Inflammatory macrophage treated with lipopolysaccharide for 4 hours (primary cell): ENCODE measurements around the gene PITRM1.

Source experiments
- DNase-seq: peaks from one replicate; pipeline ENCODE4 v3.0.0-alpha.2; 2020

PITRM1 gene

DNA sequence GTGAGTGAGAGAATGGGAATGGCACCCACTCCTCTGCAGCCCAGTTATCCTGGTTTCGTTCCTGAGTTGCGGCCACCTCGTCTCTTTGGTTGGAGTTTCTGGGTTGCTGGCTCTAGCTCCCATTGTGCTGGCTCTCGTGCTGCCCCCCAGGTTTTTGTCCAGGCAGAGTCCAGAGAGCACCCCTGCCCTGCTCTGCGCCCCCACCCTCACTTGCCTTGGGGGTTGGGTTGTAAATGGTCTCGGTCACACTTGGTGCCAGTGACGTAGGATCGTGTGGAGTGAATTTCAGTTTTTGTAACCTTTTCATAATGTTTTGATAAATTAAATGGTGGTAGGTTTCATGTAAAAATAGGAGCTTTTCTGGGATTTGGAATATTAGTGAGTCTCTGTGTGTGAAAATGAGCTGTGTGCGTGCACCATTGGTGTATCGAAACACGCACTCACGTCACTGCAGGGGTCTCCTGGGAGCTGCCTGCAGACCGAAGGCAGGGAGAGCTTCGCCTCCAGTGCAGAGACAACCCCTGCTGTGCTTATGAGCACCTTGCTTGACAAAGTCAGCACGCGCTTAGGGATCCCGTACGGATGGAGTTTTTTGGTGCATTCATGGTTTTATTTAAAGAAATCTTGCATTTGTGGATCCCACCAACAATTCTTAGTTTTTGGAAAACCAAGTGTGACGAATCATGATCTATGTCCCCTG lies 72.3 kb downstream of the PITRM1 start:
- DNase-seq = no peak

GRCh38 chr10:3099291-3100092 lies 73.1 kb downstream of the PITRM1 start:
- peak; percentile 80 for DNase-seq

GRCh38 chr10:3098689-3099088 lies 73.9 kb downstream of the PITRM1 start:
- no peak for DNase-seq

- DNase-seq = no peak
Measured at GRCh38 chr10:3097160-3097559, 75.4 kb downstream of the PITRM1 start.

DNA sequence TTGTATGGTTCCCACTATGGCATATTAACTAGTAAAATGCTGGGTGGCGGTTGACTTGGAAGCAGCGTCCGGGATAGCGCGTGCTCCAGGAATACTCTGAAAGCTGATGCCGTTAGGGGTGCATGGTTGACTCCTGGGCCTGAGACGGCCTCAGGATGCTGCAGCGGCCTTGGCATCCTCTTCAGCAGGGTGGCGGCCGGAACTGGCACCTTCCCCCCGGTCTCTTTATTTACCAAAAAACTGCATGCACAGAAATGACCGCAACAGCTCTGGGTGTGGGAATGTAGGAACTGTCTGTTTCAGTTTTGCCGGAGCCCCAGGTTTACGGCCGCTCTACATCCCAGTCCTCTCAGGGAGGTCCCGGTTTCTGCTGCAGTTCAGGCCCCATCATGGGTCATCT lies 76.4 kb downstream of the PITRM1 start:
- DNase-seq = peak; percentile 41

DNA sequence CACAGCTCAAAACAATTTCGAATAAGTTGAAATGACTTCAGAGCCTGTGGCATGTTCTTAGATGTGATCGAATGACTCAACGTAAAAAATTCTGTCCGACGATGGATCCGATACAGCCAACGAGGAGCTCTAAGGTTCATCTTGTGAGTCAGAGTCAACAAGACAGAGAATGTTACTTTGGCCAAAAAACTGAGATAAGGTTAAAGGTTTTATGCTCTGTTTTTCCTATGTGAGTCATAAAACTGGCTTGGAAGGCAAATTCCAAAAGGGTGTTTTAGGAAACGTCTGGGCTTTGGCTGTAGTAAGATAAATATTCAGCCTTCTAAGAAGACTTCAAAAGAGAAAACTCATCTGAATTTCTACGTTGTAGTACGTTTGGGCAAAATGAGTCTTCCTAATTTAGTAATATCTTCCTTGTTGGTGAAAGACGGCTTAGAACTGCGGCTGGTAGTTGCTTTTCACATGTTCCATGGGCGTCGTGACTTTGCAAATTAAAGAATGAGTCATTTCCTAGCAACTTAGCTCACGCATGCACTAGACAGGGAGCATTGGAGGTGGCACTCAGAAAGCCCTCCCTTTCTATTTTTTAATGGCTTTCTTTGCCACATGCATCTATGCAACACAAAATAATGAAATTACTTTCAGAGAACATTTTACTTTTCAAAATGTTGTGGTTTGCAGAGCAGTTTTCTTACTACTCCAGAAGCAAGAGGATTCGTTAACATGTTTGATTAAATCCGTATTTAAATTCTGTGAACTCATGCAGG lies 77.0 kb downstream of the PITRM1 start:
- peak; percentile 95 for DNase-seq

DNA sequence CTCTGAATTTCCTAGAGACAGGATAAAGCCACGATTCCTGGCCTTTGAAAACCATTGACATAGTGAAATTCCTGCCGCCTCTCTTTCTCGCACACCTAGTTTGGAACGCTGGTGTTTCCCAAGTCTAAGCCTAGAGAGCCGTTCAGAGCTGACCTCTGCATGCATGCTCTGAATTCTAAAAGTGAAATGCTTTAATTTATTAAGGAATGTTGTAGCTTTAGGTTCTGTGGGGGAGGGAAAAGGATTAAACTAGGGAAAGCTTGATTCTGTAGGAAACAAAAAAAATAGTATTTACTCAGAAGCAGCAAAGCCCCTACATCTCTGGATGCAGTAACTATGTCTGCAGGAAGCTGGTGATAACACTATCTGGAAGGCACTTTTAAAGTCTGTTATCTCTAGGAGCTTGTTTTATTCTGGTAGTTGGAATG lies 78.0 kb downstream of the PITRM1 start:
- no peak for DNase-seq

GRCh38 chr10:3093996-3094395 lies 78.6 kb downstream of the PITRM1 start:
- DNase-seq = no peak

- DNase-seq = no peak
Measured at GRCh38 chr10:3091921-3092320, 80.7 kb downstream of the PITRM1 start.

GRCh38 chr10:3090914-3091787 lies 81.4 kb downstream of the PITRM1 start:
- DNase-seq = no peak

DNA sequence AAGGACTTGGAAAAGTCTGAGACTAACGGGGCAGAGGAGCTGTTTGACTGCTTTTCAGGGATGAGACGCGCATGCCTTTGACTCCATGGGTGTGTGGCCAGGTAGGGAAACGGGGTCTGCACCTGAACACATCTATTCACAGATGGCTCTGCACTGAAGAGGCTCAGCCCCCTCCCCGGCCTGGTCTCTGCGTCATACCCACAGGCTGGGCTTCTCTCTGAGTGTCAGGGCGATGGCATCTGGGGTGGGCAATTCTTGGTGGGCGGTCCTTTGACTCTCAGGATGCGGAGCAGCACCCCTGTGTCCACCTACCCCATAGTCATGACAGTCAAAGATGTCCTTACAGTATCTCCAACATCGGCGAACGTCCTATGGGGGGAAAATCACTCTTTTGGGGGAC lies 82.2 kb downstream of the PITRM1 start:
- no peak for DNase-seq
